ENCODE results near the gene EGFR.

EGFR gene

GRCh38 chr7:55198634-55199392 lies 180.0 kb downstream of the EGFR start:
- no peak for DNase-seq

GRCh38 chr7:55199418-55199817 lies 180.6 kb downstream of the EGFR start:
- DNase-seq = no peak

GRCh38 chr7:55200441-55200840 lies 181.6 kb downstream of the EGFR start:
- DNase-seq = no peak

- no peak for DNase-seq
These were observed 183.5 kb downstream of the EGFR start for GRCh38 chr7:55202150-55202913.

- DNase-seq = no peak
These were observed 184.5 kb downstream of the EGFR start for GRCh38 chr7:55203300-55203699.

GRCh38 chr7:55205124-55205955 lies 186.5 kb downstream of the EGFR start:
- no peak for DNase-seq

GRCh38 chr7:55206235-55207029 lies 187.6 kb downstream of the EGFR start:
- DNase-seq = no peak

GRCh38 chr7:55207436-55208125 lies 188.8 kb downstream of the EGFR start:
- DNase-seq = no peak

- DNase-seq = no peak
These were observed 190.5 kb downstream of the EGFR start for GRCh38 chr7:55209366-55209765.

- DNase-seq = no peak
These were observed 191.4 kb downstream of the EGFR start for GRCh38 chr7:55210176-55210575.

GRCh38 chr7:55210716-55211115 lies 191.9 kb downstream of the EGFR start:
- no peak for DNase-seq

- no peak for DNase-seq
These were observed 192.9 kb downstream of the EGFR start for GRCh38 chr7:55211726-55212125.

- no peak for DNase-seq
These were observed 193.4 kb downstream of the EGFR start for GRCh38 chr7:55212176-55212575.

- no peak for DNase-seq
These were observed 194.0 kb downstream of the EGFR start for GRCh38 chr7:55212838-55213237.

- DNase-seq = no peak
These were observed 195.9 kb downstream of the EGFR start for GRCh38 chr7:55214707-55215106.

- no peak for DNase-seq
These were observed 204.2 kb downstream of the EGFR start for GRCh38 chr7:55223023-55223422.

- no peak for DNase-seq
These were observed 205.3 kb downstream of the EGFR start for GRCh38 chr7:55224111-55224510.

- DNase-seq = no peak
These were observed 206.0 kb downstream of the EGFR start for GRCh38 chr7:55224810-55225209.

- DNase-seq = no peak
These were observed 211.2 kb downstream of the EGFR start for GRCh38 chr7:55230014-55230413.

GRCh38 chr7:55231736-55232280 lies 213.0 kb downstream of the EGFR start:
- no peak for DNase-seq

GRCh38 chr7:55233001-55233400 lies 214.2 kb downstream of the EGFR start:
- no peak for DNase-seq

- no peak for DNase-seq
These were observed 215.6 kb downstream of the EGFR start for GRCh38 chr7:55234408-55234807.

All from NCI-H2081 treated with DMSO at 0.1 percent for 48 hours (cell line).